Adrenal gland (tissue), 12 donors: ENCODE measurements around the gene HINT2. TPM values are rescaled to one million over a fixed set of nuclear protein-coding genes. Genes with fewer than 3 reads are reported as not detected.

Experiments
- DNase-seq, 7 donors: peaks; one replicate each; pipeline ENCODE4 v3.0.0-alpha.2; 2019 to 2020
- H3K27ac ChIP-seq, 5 donors: fragments of 200-600 bp; sonication (generic) in 4 of 5; 1 replicate in 3 of 5; 2 replicates in 2 of 5; pipeline versions ENCODE4 v1.5.1 to v1.8.0; 2016 to 2020; ENCODE audit warnings: mild to moderate bottlenecking in 1 of 5
- H3K27me3 ChIP-seq: fragments of 200-600 bp; 2 replicates; pipeline ENCODE4 v1.8.0; 2021
- H3K36me3 ChIP-seq, 2 donors: fragments of 200-600 bp; replicated peaks in 1 of 2; 1 replicate in 1 of 2; 2 replicates in 1 of 2; pipeline versions ENCODE4 v1.5.1 to v1.8.0; 2018 to 2022
- H3K4me1 ChIP-seq, 2 donors: fragments of 200-600 bp; replicated peaks in 1 of 2; 1 replicate in 1 of 2; 2 replicates in 1 of 2; pipeline versions ENCODE4 v1.5.1 to v1.8.0; 2018 to 2021
- H3K4me3 ChIP-seq, 4 donors: fragments of 200-600 bp; sonication (generic) in 3 of 4; one replicate each; pipeline ENCODE4 v1.5.1; 2016 to 2018
- H3K9me3 ChIP-seq, 3 donors: fragments of 200-600 bp; sonication (generic) in 1 of 3; replicated peaks in 1 of 3; 1 replicate in 2 of 3; 2 replicates in 1 of 3; pipeline versions ENCODE4 v1.5.1 to v1.8.0; 2016 to 2021
- POLR2A ChIP-seq, 2 donors: fragments of 450-650 bp; IDR thresholded peaks; one replicate each; pipeline ENCODE4 v1.6.1; 2017; ENCODE audit warnings: antibody characterized with exemption in 2 of 2, mild to moderate bottlenecking in 2 of 2, moderate library complexity in 1 of 2
- WGBS, 4 donors: extraction: QIAGEN DNeasy Blood & Tissue Kit in 2 of 4; methylation state at CpG; one replicate each; pipeline versions ENCODE4 v1.1.5 to v1.1.7; 2013 to 2017; 5-methylcytosine and 5-hydroxymethylcytosine counted together
- intact Hi-C, 2 donors: fragments of 100-400 bp; cut with DNase I; formaldehyde crosslinking; loops; one replicate each; pipeline versions ENCODE4 v1.14.1 to v1.15.0; 2022 to 2023
- polyA plus RNA-seq, 3 donors: library from polyadenylated mRNA; stranded (reverse); fragments of 200-250 nt in 2 of 3; fragments of 350-450 nt in 1 of 3; fragmentation: Illumina TruSeq in 1 of 3; extraction: RNeasy Lipid Tissue Mini Kit (QIAGEN cat#74804) in 1 of 3; gene quantifications; one replicate each; pipeline ENCODE4 v1.2.3, GENCODE V29; 2013 to 2014
- total RNA-seq, 9 donors: library from RNA; depleted of rRNA in 4 of 9; stranded (reverse); fragments of >200 nt in 4 of 9; fragments of 120-200 nt in 1 of 9; fragmentation: NEBNext Ultra II Directional in 1 of 9; extraction: Animal tissue kit (Norgen Biotek cat#: 25700) in 1 of 9; gene quantifications; one replicate each; pipeline versions ENCODE4 v1.1.0 to v1.2.4, GENCODE V29; 2013 to 2023
- TF ChIP-seq, protein P1 (sequence below), 6 experiments: fragments of 450-650 bp in 4 of 6; fragments of 200-600 bp in 2 of 6; sonication (generic) in 1 of 6; IDR thresholded peaks; 1 replicate in 5 of 6; 2 replicates in 1 of 6; pipeline versions ENCODE4 v1.5.1 to v1.8.0; 2016 to 2021; ENCODE audit warnings: antibody characterized with exemption in 6 of 6, mild to moderate bottlenecking in 2 of 6, moderate library complexity in 1 of 6
- donor health status: healthy with polysubstance abuse.
- donor health status: Bipolar disorder and iron deficiency.
- donor health status: DM: yes; HTN: yes; CAD: no.
- donor health status: DM: no; HTN: no; CAD: no.
- donor health status: DM: no; HTN: no; CAD: no.
- donor health status: DM: yes; HTN: yes; CAD: no.

The HINT2 gene
- total and polyA plus RNA-seq, 12 donors: 27.6 to 199 (median 82.9) TPM

DNA sequence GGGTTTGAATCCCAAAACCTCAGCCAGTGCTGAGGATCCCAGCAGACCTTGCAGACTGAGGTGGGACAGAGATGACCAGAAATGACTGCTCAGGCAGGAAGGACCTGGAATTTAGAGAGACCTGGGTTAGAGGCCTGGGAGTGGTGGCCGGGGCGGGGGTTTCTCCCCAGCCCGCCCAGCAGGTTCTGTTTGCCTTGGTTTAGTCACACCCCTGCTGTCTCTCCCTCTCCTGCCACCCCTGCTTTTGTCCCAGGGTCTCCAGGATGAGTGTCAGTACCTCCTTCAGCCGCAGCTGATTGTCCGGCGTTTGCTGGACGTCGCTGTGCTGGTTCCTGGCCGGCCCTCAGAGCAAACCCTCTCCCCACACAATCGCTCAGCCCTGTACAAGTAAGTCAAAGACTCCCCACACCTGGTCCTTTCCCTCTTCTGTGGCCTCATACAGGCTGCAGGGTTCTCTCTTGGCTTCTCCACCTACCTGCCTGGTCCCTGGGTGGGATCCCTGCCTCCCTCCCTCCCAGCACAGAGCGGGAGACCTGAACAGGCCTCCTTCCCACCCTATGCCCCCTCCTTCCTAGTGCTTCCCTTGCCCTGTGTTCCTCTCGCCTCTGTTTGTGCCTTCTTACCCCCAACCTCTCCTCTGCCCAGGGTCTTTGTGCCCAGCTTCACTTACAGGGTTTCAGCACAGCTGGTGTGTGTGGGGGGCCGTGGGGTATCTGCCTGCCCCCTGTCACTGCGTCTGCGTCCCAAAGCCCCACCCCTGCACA, 26.2 kb upstream of the HINT2 start:
- no peaks in the 10 kb centered on the region for H3K27me3 ChIP-seq
- intact Hi-C loops: no loop called here
- DNase-seq: no peak
- H3K9me3 ChIP-seq: no peaks in the 10 kb centered on the region
- no peak overlapping the region for H3K27ac ChIP-seq
- H3K4me3 ChIP-seq: no peak overlapping the region
- peaks cover 12 to 25% of the 10 kb centered on the region in 2 donors for H3K4me1 ChIP-seq
- 95 to 98% (median 95%) methylated on average over 14 to 15 of the region's 15 CpGs for WGBS, 4 donors
- H3K36me3 ChIP-seq: no peaks in the 10 kb centered on the region
- no peak for TF ChIP-seq POLR2A (IDR thresholded peaks at IDR 0.05)
- TF ChIP-seq, protein P1, sequence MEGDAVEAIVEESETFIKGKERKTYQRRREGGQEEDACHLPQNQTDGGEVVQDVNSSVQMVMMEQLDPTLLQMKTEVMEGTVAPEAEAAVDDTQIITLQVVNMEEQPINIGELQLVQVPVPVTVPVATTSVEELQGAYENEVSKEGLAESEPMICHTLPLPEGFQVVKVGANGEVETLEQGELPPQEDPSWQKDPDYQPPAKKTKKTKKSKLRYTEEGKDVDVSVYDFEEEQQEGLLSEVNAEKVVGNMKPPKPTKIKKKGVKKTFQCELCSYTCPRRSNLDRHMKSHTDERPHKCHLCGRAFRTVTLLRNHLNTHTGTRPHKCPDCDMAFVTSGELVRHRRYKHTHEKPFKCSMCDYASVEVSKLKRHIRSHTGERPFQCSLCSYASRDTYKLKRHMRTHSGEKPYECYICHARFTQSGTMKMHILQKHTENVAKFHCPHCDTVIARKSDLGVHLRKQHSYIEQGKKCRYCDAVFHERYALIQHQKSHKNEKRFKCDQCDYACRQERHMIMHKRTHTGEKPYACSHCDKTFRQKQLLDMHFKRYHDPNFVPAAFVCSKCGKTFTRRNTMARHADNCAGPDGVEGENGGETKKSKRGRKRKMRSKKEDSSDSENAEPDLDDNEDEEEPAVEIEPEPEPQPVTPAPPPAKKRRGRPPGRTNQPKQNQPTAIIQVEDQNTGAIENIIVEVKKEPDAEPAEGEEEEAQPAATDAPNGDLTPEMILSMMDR (IDR thresholded peaks at IDR 0.05): no peak

DNA sequence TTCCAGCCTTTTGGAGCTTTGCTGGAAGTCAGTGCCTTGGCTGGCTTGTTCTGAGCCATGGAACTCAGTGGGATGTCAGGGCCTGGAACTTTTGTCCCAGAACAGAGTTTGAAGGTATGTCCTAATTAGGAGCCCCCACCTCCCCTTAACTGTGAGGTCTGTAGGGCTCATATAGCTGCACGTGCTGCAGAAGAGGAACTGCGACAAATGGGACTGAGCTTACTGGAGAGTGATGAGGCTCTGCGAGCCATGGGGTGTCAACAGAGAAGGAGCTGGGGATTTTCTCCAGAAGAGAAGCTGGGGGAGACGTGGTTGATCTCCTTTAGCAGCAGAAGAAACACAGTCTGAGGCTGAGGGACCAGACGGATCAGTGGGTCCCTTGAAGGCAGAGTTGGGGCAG, 25.1 kb upstream of the HINT2 start:
- TF ChIP-seq POLR2A (IDR thresholded peaks at IDR 0.05): no peak
- TF ChIP-seq, protein P1 (IDR thresholded peaks at IDR 0.05): no peak
- H3K4me3 ChIP-seq: no peak overlapping the region
- intact Hi-C loops: no loop called here
- H3K4me1 ChIP-seq: peaks cover 4 to 16% of the 10 kb centered on the region in 2 donors
- no peak for DNase-seq
- H3K27me3 ChIP-seq: no peaks in the 10 kb centered on the region
- H3K9me3 ChIP-seq: no peaks in the 10 kb centered on the region
- 90 to 96% (median 91%) methylated on average over 4 to 5 of the region's 5 CpGs for WGBS, 4 donors
- no peaks in the 10 kb centered on the region for H3K36me3 ChIP-seq
- no peak overlapping the region for H3K27ac ChIP-seq

DNA sequence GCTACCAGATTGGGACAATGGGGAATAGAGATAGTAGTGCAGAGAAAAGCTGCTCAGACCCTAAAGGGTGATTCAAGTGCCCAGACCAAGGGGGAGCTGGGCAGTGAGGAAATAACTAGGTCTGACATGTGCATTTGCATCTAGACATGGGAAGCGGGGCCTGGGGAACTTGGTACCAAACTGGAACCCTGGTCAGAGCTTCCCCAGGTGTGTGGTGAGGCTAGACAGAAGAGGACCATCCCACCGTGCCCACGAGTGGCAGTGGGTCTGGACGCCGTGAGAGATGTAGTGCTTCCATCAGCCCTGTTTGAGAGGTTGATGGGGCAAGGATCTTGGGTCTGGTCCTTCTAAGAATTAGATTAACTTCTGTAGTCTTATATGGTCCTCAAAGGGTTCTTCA, 21.8 kb upstream of the HINT2 start:
- Histone ChIP-seq H3K27me3 (no peaks in the 10 kb centered on the region), H3K4me1 (peaks cover 21 to 22% of the 10 kb centered on the region in 2 donors), H3K4me3 (no peak overlapping the region), H3K27ac (no peak overlapping the region), H3K9me3 (no peaks in the 10 kb centered on the region), H3K36me3 (no peaks in the 10 kb centered on the region)
- intact Hi-C loops: no loop called here
- WGBS, 4 donors: 95 to 99% (median 96%) methylated on average over 5 of the region's 5 CpGs
- no peak for TF ChIP-seq POLR2A (IDR thresholded peaks at IDR 0.05)
- TF ChIP-seq, protein P1 (IDR thresholded peaks at IDR 0.05): no peak
- DNase-seq: no peak

DNA sequence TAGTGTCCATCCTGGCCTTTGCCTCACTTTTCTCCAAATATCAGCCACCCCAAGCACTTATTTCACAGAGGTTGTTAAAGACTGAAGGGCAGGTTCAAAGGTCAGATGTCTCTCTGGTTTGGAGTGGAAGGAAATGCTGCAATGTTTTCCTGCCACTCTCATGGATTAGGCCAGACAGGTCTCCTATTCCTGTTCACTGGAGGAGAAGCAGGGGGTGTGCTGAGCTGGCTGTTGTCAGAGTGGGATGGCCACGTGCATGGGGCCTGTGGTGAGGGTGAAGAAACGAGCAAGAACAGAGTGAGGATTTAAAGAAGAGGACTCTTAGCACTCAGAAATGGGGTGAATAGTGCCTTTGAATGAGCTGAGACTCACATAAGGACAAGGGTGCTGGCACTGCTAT, 20.9 kb upstream of the HINT2 start:
- intact Hi-C loops: no loop called here
- 76 to 90% (median 84%) methylated on average over 2 of the region's 2 CpGs for WGBS, 4 donors

More for the DNA sequence above, 20.9 kb upstream of the HINT2 start:
- H3K27me3 ChIP-seq: no peaks in the 10 kb centered on the region
- TF ChIP-seq POLR2A (IDR thresholded peaks at IDR 0.05): no peak
- TF ChIP-seq, protein P1 (IDR thresholded peaks at IDR 0.05): no peak
- DNase-seq: no peak
- no peak overlapping the region for H3K4me3 ChIP-seq
- H3K4me1 ChIP-seq: peaks cover 21 to 22% of the 10 kb centered on the region in 2 donors
- H3K9me3 ChIP-seq: no peaks in the 10 kb centered on the region
- no peaks in the 10 kb centered on the region for H3K36me3 ChIP-seq
- H3K27ac ChIP-seq: no peak overlapping the region
